HG03575 (cell line): Measurements from ENCODE around the gene PNKD.

Experiments used
- ATAC-seq: cut with Tn5 transposase; IDR thresholded peaks from one replicate; pipeline ENCODE4 v1.9.1; 2021; ENCODE audit not compliant: unreplicated experiment, insufficient number of reproducible peaks, low FRiP score; ENCODE audit errors: extremely low read depth

Gene PNKD

DNA sequence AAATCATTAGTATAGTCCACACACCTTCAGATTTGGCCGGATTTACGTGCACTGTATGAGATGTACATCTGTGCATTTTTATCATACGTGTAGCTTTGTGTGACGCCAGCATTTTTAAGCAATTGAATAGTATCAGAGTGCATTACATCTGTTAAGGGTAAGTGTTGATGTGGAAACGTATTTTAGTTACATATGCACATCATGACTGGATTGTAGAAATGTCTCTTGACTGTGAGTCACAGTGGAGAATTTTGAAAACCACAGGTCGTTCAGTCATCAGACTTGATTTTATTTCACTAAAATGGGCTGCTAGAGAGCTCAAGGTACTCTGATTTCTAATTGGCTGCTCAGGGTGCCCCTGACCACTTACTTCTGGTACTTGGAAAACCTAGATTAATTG is 14.9 kb upstream of the PNKD start:
- ATAC-seq = no peak

GRCh38 chr2:218256612-218257350 is 13.5 kb upstream of the PNKD start:
- ATAC-seq = no peak

DNA sequence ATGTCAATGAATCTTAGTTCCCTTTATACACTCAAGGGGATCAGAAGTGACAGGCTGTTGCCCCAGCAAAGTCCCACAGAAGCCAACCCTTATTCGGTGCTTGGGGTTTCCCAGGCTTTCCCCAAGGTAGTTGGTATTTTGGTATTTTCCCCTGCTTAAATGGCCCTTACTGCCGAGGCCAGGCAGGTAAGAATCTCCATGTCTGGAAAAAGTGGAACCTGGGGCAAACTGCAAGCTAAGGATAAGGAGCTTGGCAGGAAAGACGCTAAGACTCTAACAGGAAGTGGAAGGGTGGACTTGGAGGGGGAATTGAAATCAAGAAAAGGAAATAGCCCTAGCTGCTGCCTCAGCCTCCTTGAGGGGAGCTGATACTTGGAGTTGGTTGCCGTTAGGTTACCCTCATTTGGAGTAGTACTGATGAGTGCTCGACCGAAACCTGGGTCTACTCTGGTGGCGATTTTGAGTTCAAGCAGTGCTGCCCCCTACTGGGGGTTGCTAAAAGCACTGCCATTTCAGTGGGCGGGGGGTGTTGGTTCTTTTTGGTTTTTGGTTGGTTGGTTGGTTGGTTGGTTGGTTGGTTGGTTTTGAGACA is 12.8 kb upstream of the PNKD start:
- peak; percentile 47 for ATAC-seq

- ATAC-seq = no peak
These were observed 11.0 kb upstream of the PNKD start for GRCh38 chr2:218259099-218259961.

GRCh38 chr2:218260166-218260565 is 10.2 kb upstream of the PNKD start:
- ATAC-seq = no peak

DNA sequence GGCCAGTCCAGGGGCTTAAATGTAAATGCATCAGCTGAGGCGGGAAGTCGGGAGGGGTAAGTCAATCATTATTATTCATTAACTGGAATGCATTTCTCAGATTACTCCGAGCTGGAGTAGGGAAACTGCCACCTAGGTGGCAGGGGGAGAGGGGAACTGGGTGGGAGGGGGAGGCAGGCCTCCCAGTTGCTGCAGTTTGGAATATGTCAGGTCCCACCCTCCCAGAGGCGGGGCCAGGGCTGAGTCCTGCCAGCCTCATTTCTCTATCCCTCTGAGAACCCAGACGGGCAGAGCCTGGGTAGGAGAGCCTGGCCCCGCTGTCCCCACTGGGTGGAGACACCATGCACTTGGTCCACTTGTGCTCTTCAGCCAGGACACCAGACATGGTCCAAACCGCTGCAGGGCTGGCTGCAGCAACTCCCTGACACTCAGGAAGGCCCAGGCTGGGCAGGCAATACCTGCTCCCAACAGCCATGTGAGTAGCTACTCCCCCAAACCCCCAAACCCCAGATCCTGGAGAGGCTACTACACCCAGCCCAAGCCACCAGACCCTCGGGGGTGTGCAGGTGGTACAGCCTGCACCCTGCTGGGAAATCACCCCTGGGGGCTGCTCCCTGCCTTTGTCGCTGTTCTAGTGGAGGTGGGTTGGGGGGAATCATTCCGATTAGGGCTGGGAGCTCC is 9.4 kb upstream of the PNKD start, which contains the start of gene GPBAR1:
Gene GPBAR1, plus strand, starts transcription at position 274 of the 681 bp plus-strand sequence. CDS start 1,710 bp downstream, outside the sequence.
- ATAC-seq = no peak

- ATAC-seq = no peak
These were observed 8.7 kb upstream of the PNKD start for GRCh38 chr2:218261423-218262236.

DNA sequence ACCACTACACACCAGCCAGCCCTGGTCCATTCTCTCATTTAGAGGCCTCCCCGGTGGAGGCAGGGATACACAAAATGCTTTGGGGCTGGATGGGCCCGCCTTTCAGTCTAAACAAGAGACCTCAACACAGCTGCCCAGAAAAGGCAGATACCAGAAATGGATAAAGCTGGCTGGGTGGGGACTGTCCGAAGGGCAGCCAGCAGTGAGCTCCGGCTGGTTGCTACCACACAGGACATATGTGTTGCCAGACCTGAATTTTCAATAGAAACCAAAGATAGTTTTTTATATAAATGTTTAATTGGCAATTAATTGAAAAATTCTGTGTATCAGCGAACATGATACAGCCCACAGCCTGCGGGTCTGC is 8.1 kb upstream of the PNKD start:
- ATAC-seq = no peak

GRCh38 chr2:218262631-218263586 is 7.4 kb upstream of the PNKD start:
- no peak for ATAC-seq

DNA sequence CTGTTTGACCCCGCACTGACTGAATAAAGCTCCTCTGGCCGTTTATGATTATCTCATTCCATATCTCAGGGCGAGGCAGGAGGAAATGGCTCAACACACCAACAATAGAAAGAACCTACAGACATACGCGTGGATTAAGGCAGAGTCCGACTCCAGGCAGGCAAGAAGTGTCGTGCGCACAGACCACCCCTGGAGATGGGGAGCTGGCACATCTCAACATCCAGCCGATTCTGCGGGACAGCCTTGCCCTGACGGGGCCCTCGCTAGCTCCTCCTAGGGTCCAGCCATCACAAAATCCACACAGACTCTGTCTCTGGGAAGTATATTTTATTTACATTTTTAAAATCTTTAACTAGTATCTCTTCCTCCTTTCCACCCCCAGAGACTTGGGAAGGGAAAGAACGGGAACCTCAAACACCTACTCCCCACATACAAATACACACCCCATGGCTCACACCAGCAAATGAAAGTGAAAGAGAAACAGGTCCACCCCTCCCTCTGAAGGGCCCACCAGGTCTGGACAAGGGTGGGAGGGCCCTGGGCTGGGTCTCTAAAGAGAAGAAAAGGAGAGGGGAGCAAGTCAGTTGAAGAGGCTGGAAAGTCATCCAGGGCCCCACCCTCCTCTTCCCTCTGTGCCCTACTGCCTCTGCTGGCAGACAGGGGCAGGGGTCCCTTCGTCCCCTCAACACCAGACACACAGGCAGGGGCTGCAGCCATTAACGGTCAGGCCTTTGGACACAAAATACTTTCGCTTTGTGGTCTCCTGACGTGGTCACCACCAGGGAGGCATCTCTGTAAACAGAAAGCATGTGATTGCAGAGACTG is 6.3 kb upstream of the PNKD start:
- no peak for ATAC-seq

GRCh38 chr2:218264773-218265561 is 5.4 kb upstream of the PNKD start:
- ATAC-seq = no peak

- ATAC-seq = no peak
These were observed 4.7 kb upstream of the PNKD start for GRCh38 chr2:218265626-218266025.

- ATAC-seq = no peak
These were observed 3.9 kb upstream of the PNKD start for GRCh38 chr2:218266316-218266979.

GRCh38 chr2:218267259-218267658 is 3.1 kb upstream of the PNKD start:
- no peak for ATAC-seq

DNA sequence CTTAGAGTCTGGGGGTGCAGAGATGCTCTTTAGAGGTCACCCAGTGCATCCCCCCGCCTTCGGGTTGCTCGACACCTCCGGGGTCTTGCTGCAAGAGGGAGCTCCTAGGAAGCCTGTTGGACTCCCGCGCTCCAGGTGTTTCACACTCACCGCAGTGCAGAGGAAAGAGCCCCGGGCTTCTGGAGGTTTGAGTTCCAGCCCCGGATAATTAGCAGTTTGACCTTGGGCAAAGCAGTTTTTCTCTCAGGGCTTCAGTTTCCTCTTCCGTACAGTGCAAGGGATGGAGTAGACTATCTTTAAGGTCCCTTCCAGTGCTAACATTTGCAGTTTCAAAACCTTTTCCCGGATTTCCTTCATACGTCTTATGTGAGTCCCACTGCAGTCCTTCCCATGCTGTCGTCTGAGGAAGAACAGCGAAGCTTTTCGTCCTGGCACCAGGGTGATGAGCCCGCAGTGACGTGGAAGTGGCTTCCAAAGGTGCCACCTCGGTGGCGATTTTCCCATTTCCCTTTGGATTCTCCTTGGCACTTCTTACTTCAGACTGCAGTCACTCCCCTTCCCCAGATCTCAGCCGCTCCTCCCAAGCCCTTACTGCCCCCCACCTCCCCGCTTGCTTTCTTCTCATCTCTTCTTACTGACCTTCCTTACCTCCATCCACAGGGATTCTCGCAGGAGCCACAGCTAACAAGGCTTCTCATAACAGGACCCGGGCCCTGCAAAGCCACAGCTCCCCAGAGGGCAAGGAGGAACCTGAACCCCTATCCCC is 585 bp downstream of the PNKD start:
- no peak for ATAC-seq
